Islet precursor cell (in vitro differentiated cells): ENCODE measurements around the gene ONECUT3.
A peak's percentile ranks its signal among the peaks of the same experiment; 100 is the strongest.
"Not testable (repeated sequence)": the region's sequence is repeated elsewhere in the genome, so short reads cannot be mapped to it uniquely, and the experiment has no call there.

Source experiments
- DNase-seq: peaks from one replicate; pipeline ENCODE4 v3.0.0-alpha.2; 2018

ONECUT3 gene

DNA sequence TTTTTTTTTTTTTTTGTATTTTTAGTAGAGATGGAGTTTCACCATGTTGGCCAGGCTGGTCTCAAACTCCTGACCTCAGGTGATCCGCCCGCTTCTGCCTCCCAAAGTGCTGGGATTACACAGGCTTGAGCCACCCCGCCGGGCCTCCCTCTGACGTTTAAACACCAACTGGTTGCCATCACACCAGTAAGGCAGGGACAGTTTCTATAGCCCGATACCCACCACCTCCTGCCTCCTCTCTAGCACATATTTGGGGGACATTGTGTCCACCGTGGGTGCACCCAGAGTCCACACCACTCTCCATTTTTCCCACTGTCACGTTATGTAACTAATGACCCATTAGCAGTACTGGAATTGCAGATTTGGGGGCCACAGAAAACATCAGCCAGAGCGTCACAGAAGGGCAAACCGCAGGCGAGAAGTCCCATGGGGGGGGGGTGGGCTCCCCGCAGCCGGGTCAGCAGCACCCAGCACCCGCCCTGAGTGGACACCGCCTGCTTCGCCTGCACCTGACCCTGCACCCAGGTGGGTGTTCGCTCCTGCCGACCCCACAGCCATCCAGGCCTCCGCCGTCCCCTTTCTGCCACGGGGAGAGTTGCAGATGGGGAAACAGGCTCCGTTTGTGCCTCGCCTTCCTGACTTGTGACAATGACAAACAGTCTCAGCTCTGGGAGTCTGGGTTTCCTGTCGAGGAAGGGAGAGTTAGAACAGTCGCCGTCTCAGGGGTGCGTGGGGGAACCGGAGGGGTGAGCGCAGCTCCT lies 3.6 kb downstream of the ONECUT3 start:
- no peak for DNase-seq

DNA sequence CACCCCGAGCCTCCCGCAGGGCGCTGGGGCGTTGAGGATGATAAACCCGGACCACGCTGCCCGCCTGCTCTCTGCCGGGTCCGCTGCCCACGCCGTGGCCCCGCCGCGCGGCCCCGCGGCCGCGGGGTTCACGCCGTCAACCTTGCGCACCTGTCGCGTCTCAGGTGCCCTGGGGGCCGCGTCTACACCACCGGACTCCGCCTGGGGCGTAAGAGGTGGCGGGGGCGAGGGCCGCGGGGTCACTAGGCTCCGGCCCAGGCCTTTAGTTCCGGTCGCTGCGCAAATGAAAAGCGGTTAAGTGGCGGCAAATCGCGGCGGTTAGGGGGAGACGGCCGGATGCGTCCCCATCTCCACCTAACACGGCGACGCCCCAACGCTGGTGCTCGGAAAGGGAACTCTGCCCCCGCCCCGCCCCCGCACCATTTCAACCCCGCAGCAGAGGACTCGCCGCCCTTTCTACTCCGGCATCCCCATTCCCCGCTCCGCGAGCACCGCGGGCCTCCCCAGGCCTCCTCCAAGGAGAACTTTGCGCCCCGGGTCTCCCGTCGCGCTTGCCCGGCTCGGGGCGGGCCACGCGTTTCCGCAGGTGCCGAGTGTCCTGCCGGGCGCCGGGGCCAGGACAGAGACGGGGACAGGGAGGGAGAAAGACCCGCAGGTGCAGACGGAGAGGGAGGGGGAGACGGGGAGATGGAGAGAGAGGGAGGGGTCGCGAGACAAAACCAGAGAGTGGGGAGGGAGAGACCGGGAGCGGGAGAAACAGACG lies 4.3 kb downstream of the ONECUT3 start:
- no peak for DNase-seq

DNA sequence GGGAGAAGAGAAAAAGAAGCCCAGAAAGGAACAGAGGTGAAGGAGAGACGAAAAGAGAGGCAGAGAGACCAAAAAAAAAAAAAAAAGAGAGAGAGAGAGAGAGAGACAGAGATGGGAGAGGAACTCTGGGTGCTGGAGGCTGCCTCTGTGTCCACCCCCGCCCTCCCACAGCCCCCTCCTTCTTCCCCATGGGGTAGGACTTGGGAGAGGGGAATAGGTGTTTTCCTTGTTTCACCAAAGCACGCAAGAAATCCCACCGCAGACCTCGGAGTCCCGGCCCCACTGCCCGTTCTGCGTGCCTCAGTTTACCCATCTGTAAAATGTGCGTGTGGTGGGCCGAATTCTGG lies 4.9 kb downstream of the ONECUT3 start:
- DNase-seq, result no peak

DNA sequence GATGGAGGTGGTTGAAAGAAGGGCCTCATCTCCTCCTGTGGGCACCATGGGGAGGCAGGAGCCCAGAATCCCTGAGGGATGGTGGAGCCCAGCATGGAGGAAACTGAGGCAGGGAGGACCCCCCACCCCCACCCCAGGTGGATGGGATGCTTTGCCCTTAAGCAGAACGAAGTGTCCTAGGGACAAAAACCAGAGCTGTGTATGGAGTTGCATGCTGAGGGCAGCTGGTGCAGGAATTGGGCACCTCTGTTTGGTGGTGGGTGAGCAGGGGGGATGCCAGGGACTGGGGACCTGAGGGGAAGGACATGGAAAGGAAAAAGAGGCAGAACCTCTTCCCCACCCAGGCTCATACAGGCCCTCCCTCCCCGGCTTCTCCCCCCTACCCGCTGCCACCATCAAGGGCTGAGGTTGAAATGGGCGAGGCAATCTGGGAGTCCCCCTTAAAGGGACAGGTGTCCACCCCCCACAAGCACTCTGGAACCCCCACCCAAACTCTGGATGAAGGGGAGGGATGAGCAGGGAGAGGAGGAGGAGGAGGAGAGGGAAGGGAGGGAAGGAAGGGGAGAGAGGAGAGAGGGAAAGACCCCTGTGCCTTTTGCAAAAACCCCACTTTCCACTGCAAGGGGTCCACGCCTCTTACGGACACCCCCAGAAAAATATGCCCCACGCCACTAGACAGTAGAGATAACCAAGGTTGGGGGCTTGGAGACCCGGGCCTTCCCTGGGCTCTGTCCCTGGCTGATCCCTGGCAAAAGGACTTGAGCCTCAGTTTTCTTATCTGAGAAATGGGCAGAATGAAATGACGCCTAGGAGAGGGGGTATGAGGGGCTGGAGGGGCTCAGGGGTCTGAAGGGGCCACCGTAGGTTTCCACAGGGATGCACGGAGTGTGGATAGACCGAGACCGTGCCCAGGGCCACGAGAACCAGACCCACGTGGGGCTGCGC lies 5.9 kb downstream of the ONECUT3 start:
- DNase-seq, result no peak

DNA sequence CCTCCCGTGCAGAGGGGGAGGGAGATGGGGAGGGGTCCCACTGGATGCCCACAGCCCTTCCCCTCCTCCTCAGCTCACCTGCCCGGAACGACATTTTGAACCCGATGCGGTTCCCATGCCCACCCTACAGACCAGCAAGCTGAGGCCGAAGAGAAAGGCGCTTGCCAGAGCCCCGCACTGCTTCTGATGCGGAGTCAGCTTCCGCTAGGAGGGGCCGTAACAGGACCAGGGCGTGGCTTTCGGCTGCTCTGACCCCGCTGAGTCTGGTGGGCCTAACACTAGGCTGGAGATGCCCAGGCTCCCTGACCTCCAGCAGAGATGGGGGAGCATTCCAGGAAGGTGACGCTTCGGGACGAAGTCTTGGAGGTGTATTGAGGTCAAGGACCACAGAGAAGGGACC lies 6.7 kb downstream of the ONECUT3 start:
- no peak for DNase-seq

DNA sequence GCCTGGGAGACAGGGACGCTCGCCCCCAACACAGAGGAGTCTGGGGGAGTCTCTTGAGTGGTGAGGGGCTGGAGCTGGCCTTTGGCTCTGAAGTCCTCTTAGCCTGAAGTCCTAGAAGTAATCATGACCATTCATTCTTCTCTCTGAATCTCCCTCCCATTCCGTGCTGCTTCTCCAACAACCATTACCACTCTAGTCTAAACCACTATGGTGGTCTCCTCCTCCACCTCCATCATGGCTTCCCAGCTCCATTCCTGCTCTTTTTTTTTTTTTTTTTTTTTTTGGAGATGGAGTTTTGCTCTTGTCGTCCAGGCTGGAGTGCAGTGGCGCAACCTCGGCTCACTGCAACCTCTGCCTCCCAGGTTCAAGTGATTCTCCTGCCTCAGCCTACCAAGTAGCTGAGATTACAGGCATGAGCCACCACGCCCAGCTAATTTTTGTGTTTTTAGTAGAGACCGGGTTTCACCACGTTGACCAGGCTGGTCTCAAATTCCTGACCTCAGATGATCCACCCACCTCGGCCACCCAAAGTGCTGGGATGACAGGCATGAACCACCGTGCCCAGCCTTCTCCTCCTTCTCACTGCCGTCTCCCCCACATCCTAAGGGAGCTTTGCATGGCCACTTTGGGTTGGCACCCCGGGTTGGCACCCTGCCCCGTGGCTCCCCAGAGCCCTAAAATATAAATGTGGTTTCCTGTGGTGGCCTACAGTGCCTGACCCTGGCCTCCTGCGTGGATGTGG lies 7.7 kb downstream of the ONECUT3 start:
- not testable (repeated sequence) for DNase-seq

DNA sequence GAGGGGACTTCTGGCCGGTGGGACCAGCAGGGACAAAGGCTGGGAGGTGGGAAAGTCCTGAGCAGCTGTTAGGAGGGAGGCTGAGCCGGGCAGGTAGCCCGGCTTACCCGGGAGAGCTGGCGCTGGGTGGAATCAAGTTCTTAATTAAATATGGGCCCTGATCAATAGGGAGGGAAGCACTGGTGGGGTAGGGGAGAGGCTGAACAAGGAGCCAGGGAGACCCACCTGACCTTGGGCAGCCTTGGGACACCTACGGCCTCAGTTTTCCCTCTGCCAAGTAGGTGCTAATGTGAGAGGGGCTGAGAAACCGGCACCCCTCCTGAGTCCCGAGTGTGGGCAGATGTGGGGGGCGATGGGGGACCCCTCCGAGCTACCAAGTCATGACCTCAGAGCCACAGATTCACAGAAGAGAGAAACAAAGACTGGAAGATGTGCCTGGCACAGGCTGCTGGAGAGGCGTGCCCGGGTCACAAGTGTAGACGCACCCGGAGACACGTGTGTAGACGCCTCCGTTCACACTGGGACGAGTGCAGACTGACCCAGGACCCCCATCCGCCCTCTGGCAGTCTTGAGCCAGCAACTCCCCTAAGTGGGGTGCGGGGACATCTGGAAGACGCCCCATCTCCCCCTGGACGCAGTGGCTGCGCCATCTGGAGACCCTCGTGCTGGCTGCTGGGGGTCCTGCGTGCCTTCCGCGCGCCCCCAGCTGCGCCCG lies 8.4 kb downstream of the ONECUT3 start:
- DNase-seq, result no peak

DNA sequence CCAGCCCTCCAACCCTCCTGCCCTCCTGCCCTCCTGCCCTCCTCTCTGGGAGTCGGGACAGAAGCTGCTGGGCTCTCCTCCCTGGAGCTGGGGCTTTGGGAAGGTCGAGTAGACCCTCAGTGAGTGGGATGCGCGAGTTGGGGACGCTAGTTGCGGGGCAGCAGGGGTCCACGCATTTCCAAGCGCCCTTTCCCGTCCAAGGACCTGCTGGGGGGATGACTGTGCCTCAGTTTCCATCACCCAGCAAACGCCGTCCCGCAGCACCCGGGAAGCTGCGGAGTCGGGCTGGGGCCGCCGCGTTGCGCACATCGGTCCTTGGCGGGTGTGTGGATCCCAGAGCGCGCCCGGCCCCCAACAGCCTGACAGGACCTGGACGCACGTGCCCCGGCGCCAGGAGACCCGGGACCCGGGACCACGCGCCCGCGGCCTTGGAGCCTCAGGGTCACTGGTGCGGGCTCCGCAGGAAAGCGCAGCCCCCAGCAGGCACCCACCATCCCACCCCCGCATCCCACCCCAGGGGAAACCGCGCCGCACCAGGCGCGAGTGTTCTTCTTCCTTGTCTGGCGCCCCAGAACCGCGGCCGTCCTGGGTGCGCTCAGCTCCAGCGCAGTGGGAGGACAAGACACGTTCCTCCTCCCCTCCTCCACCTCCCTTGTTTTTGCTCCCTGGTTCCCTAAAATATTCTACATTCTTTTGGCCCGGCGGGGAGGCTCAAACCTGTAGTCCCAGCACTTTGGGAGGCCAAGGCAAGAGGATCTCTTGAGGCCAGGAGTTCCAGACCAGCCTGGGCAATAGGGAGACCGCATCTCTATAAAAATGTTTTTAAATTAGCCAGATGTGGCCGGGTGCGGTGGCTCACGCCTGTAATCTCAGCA lies 9.2 kb downstream of the ONECUT3 start:
- no peak for DNase-seq

DNA sequence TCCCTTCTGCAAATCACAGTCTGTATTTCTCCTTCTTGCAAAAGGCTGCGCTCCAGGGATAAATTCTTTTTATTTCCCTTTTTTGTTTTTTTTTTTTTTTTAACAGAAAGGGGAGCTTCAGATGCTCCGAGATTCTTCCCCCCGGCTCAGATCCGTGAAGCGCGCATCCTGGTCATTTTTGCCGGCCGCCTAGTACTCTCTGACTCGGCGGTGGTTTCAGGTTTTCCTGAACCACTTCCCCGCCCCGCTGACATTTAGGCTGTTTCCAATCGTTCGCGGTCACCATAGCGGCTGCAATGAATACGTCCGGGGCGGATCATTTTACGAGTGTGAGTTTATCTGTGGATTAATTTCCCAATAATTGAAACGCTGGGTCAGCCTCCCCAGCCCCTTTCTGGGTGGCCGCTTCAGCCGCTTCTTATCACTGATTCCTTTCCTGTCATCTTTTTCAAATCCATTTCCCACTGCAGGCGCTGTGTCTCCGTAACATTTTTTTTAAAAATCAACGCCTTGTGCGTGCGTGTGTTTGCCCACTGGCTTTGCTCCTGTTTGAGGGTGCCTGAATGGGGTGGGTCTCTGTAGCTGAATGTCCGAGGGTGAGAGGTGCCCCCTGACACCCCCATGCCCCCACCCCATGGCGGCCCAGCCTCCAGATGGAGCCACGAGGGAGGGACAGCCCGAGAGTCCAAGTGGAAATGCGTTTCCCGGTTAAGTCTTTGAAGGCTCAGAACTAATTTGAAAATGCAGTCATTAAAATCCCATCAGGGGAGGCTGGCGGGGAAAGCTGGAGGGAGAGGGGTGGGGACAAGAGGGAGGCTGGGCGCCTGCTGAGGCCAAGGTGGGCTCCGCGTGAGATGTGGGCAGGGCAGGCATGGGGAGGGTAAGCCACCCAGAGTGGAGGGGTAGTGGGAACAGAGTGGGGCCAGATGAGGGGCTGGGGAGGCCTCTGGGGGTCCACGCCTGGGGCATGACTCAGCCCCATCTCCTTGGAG lies 10.6 kb downstream of the ONECUT3 start:
- DNase-seq, result no peak

DNA sequence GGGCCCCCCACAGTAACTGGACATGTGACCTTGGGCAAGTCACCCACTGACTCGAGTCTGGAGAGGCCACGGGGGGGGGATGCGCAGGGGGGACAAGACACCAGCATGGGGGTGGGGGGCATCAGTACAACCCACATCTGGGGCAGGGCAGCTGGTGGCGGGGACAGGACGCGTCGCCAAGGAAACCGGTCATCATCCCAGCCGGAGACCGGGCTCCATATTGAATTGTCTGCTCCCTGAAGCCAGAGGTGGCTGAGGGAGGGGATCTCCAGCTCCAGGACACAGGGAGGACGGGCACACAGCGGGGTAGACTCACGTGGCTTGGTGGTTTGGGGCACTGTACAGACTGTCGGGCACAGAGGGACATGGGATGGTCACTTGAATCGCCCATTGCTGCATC lies 11.4 kb downstream of the ONECUT3 start:
- no peak for DNase-seq

DNA sequence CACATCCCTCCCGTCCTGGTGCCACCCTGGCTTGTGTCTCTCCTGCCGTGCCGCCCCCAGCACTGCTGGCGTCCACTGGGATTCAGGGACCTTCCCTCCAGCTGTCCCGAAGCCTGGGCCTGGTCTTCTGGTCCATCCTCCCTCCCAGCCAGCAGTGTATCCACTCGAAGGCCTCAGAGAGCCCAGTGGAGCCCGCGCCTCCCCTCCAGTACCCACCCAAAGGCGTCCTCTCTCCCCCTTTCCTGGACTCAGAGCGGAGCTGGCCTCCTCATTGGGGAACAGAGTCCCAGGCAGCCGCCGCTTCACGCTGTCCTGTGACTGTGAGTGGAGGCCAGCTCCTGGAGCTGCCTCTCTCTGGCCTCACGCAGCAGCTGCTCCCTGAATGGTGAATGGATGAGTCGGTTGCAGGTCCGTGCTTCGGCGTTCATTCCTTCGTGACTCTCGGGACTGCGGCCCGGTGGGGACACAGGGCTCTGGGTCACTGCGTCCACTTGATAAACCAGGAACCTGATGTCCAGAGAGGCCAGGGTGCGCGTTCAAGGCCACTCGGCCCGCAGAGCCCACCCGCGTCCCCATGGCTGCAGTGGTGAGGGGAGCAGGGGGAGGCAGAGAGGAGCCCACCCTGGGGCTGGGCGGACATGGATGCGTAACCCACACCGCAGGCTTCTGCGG lies 12.1 kb downstream of the ONECUT3 start:
- no peak for DNase-seq

DNA sequence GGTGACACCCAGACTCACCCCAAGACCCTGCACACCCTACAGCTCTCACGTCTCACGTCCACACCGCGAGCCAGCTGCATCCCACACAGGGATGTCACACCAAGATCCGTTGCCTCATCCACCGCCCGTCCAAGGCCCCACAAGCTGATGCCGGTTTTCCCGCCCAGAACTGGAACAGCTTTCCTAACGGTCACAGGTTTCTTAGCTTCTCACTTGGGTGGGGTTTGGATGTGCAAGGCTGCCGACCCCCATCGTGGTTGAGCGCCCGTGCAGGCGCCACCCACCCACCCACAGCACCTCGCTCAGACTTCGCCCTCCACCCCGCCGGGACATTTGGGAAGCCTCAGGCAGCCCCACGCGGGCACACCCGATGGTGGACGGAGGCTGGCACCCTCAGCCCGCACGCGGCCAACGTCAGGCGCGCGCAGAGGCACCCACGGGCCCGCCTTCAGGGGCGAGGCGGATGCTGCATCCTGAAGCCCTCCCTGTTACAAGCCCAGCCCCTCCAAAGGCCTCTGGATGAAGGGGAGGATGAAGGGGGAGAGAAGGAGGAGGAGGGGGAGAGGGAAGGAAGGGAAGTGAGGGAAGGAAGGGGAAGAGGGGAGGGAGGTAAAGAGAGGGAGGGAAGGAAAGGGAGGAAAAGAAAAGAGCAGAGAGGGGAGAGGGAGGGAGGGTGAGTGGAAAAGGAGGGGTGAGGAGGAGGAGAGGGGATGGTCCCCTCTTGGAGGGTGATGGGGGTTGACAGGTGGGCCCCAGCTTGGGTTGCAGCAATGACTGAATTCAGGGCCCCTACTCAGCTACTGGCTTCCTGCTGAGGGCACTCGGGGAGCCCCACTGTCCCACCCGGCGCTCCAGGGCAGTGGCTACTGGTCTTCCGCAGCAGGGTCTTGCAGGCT lies 12.8 kb downstream of the ONECUT3 start:
- DNase-seq, result no peak

DNA sequence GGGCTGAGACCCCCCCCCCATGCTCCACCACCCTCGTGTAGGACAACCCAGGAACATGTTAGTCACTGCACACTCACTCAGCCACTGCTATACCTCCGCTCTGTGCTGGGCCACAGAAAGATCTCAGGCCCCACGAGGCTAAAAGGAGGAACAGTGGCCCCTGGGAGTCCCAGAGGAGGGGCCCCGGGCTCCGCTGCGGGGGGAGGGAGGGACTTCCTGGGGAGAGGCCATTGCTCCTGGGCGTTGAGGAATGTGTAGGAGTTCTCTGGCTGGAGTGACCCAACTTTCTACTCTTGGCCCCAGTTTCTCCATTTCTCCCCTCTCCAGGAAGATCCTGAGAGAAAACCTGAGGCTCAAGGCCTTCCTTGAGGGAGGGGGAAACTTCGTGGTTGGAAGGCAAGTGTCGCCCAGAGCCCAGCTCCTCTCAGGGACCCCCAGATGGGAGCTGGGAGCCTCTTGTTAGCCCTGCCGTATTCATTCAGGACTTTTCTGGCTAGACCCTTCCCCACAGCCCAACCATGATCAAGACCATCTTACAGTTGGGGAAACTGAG lies 13.6 kb downstream of the ONECUT3 start:
- no peak for DNase-seq

DNA sequence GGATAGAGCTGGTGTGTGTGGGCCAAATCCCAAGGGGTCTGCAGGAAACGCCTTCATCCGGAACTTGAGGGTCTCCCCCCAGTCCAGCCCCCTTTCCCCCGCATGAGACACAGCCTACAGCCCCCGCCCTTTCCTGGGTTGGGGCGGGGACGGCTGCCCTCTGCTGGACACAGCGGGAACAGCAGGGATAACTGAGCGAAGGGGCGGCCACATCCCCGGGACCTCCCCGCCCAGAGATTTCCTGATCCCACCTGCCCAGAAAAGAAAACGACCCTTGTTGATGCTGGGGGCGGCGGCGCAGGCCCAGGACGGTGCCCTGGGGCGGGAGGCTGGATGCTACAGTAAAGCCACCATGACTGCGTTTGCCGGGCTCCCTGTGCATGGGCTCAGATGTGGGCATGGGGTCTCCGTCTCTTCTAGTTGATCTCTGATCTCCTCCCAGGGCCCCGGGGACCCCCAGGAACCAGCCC lies 14.2 kb downstream of the ONECUT3 start:
- DNase-seq, result no peak

DNA sequence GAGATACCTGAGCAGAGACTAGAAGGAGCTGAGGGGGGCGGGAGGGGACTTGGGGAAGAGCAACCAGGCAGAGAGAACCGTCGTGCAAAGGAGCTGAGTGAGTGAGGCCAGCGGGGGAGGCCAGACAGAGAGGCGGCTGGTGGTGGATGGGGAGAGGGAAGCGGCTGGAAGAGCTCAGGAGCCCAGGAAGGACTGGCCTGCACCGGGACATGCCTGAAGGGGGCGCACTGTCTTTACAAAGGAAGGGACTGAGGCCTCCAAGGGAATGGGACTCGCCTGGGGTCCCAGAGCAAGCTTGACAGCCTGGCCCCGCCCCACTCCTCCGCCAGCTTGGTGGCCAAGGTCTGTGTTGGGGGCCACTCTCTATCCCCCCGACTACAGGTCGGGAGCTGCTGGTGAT lies 14.9 kb downstream of the ONECUT3 start:
- peak; percentile 69 for DNase-seq

DNA sequence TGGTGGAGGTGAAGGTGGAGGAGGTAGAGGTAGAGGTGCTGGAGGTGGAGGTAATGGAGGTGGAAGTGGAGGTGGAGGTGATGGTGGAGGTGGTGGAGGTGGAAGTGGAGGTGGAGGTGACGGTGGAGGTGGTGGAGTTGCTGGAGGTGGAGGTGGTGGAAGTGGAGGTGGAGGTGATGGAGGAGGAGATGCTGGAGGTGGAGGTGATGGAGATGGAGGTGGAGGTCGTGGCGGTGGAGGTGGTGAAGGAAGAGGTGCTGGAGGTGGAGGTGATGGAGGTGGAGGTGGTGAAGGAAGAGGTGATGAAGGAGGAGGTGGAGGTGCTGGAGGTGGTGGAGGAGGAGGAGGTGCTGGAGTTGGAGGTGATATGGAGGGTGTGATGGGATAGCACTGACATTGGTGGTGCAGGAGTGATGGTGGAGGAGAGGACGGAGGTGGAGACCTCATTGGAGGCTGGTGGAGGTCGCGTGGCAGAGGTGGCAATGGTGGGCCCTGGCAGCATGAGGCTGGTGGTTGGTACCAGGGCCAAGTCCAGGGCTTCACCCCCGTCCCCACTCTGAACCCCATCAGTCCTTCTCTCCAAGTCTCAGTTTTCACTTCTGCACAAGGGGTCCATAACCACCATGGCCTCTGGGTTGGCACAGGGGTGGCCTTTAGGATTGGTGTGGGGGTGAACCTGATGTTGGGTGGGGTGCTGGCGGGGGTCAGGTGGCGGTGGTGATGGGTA lies 15.8 kb downstream of the ONECUT3 start:
- no peak for DNase-seq

DNA sequence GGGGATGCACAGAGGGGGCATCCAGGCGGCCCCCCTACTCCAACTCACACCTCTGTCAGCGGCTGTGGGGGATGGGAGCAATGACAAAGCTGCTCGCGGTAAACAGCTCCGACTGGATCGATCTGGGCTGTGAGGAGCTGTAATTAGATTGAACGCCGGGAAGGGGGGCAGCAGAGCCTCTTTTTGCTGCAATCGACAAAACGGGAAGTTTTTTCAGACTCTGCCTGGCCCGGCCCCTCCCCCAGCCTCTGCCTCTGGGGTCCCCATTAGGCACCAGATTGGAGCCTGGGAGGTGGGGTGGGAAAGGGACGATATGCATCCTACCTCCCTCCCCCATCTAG lies 16.3 kb downstream of the ONECUT3 start:
- no peak for DNase-seq
